ENCODE data around the gene GLI2. TPM values are rescaled to one million over a fixed set of nuclear protein-coding genes. Genes with fewer than 3 reads are reported as not detected.

Gene GLI2
- total and polyA plus RNA-seq, 2 of the 8 experiments (the other 6 are each of a cell fraction or from before 2014, with no cell fraction given) = 18.4 to 46.9 TPM

- Histone ChIP-seq H3K23ac (ENCODE audit: insufficient read length) (no peak overlapping the region), H3K4me3 (ENCODE audit: extremely low read depth in 1 of 4, insufficient read depth in 2 of 4, low read depth in 3 of 4, low read length in 4 of 4) (no peak overlapping the region), H3K27me3 (replicated peaks in 1 of 4; ENCODE audit: control insufficient read depth in 3 of 4, extremely low read depth in 1 of 4, insufficient read depth in 3 of 4, low read length in 3 of 4) (no peaks in the 10 kb centered on the region), H3K4me2 (ENCODE audit: insufficient read depth in 1 of 2, low read depth in 2 of 2, low read length in 2 of 2) (no peak overlapping the region), H3K9me3 (ENCODE audit: insufficient read depth in 2 of 2, low read depth in 1 of 2, low read length in 1 of 2) (no peaks in the 10 kb centered on the region), H4K91ac (replicated peaks; ENCODE audit: insufficient read length, low read length) (peak overlapping the region; percentile 23), H3K14ac (ENCODE audit: insufficient read length) (no peak overlapping the region), H3K9ac (replicated peaks in 1 of 4; ENCODE audit: extremely low read depth in 1 of 4, low read depth in 3 of 4, low read length in 3 of 4) (no peak overlapping the region), H2BK20ac (ENCODE audit: low read length) (peak overlapping the region; percentile 15), H3K36me3 (ENCODE audit: control insufficient read depth in 2 of 4, insufficient read depth in 4 of 4, low read length in 3 of 4) (no peaks in the 10 kb centered on the region), H4K20me1 (replicated peaks in 1 of 2; ENCODE audit: control insufficient read depth in 1 of 2, insufficient read depth in 2 of 2, low read length in 2 of 2) (peaks cover 6 to 12% of the 10 kb centered on the region in 2 experiments), H2AFZ (ENCODE audit: low read length) (no peak overlapping the region), H3K4ac (replicated peaks; ENCODE audit: insufficient read length, low read depth, low read length) (peak overlapping the region; percentile 4), H4K5ac (ENCODE audit: insufficient read length, low read depth, low read length) (no peak overlapping the region), H3K79me2 (ENCODE audit: control insufficient read depth in 1 of 2, insufficient read depth in 2 of 2, low read length in 2 of 2) (peaks cover 10 to 86% of the 10 kb centered on the region in 2 experiments), H3K23me2 (ENCODE audit: low read depth, low read length) (no peaks in the 10 kb centered on the region; the same call in 1 of the 2 replicates), H2BK5ac (ENCODE audit: low read depth, low read length) (peak overlapping the region; percentile 99; the same call in 1 of the 2 replicates), H3K27ac (ENCODE audit: low read depth, low read length) (no peak overlapping the region), H2BK120ac (replicated peaks; ENCODE audit: low read depth, low read length) (peak overlapping the region; percentile 21), H3K56ac (replicated peaks; ENCODE audit: insufficient read length, low read depth, low read length) (no peak overlapping the region), H2BK15ac (ENCODE audit: low read length) (0 out of 2 replicates have a peak overlapping the region, but pooled peaks have one; percentile 98), H4K8ac (ENCODE audit: extremely low read depth, insufficient read depth, low read length) (no peak overlapping the region), H2BK12ac (ENCODE audit: low read depth, low read length) (no peak overlapping the region; the same call in 1 of the 2 replicates), H3K79me1 (ENCODE audit: low read depth, low read length) (peaks cover 26% of the 10 kb centered on the region), H2AK5ac (ENCODE audit: low read depth, low read length) (peak overlapping the region; percentile 3; the same call in 1 of the 2 replicates), H3K18ac (ENCODE audit: extremely low read depth, low read length) (0 out of 2 replicates have a peak overlapping the region, but pooled peaks have one; percentile 99), H3K4me1 (replicated peaks in 1 of 4; ENCODE audit: control insufficient read depth in 3 of 4, insufficient read depth in 4 of 4, low read length in 3 of 4) (peaks cover 20 to 65% (median 54%) of the 10 kb centered on the region in 4 experiments)
- ChIA-PET POLR2A (ENCODE audit: partially characterized antibody) (interaction anchor here (0.8 to 3.9 kb wide), 7 partner anchors 9 to 291 kb away, joined by 3 to 31 read pairs (median 5); no protein-coding TSS in a partner anchor), CTCF (ENCODE audit: partially characterized antibody) (interaction anchor here (0.7 to 3.0 kb wide), 12 partner anchors 9 to 186 kb away, joined by 3 to 14 read pairs (median 3); partner anchors contain the start of gene GLI2)
- 89% methylated on average over 7 of the region's 7 CpGs; no CpG with 5 or more reads in 1 of the 2 experiments for WGBS, 2 experiments (ENCODE audit: extremely low coverage in 1 of 2, insufficient coverage in 1 of 2, insufficient read length in 1 of 2, insufficient replicate concordance in 2 of 2, low coverage in 1 of 2, low lambda C conversion rate in 2 of 2, missing lambda C conversion rate in 1 of 2)
- FAIRE-seq = no peak
- TF ChIP-seq NRF1 (IDR thresholded peaks at IDR 0.05; ENCODE audit: low read depth, low read length) (no peak), CREB1 (IDR thresholded peaks at IDR 0.05) (no peak), SIRT6 (IDR thresholded peaks at IDR 0.05; ENCODE audit: low read length) (no peak), MAFK (IDR thresholded peaks at IDR 0.05; ENCODE audit: low read depth, low read length) (no peak), JUN (IDR thresholded peaks at IDR 0.05; ENCODE audit: low read depth, low read length) (no peak)
- TF ChIP-seq, protein P1, sequence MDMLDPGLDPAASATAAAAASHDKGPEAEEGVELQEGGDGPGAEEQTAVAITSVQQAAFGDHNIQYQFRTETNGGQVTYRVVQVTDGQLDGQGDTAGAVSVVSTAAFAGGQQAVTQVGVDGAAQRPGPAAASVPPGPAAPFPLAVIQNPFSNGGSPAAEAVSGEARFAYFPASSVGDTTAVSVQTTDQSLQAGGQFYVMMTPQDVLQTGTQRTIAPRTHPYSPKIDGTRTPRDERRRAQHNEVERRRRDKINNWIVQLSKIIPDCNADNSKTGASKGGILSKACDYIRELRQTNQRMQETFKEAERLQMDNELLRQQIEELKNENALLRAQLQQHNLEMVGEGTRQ (IDR thresholded peaks at IDR 0.05; ENCODE audit: low read length) = no peak
- DNase-seq (ENCODE audit: low read depth in 1 of 2, low spot score in 2 of 2) = no peak
Observed at GRCh38 chr2:120783969-120784372, 48.3 kb downstream of the GLI2 start.

All from H1 (cell line).